HepG2 (cell line): ENCODE measurements around the gene BPIFB4.

ENCODE experiments used
- CTCF ChIP-seq: sonication (generic); formaldehyde crosslinking; IDR thresholded peaks from 2 replicates; pipeline ENCODE4 v1.5.0; 2020; ENCODE audit warnings: mild to moderate bottlenecking, missing genetic modification reagents, moderate library complexity
- IRF1 ChIP-seq: sonication (generic); formaldehyde crosslinking; IDR thresholded peaks from 2 replicates; pipeline ENCODE4 v1.4.0; 2020; ENCODE audit warnings: low read depth, mild to moderate bottlenecking, missing genetic modification reagents
- PHF20 ChIP-seq: sonication (generic); formaldehyde crosslinking; IDR thresholded peaks from 2 replicates; pipeline ENCODE4 v1.5.0; 2020; ENCODE audit warnings: mild to moderate bottlenecking, missing genetic modification reagents
- TIGD3 ChIP-seq: sonication (generic); formaldehyde crosslinking; IDR thresholded peaks from 2 replicates; pipeline ENCODE4 v1.5.1; 2020; ENCODE audit warnings: mild to moderate bottlenecking, missing genetic modification reagents, borderline replicate concordance
- ZC3H4 ChIP-seq: sonication (generic); formaldehyde crosslinking; IDR thresholded peaks from 2 replicates; pipeline ENCODE4 v1.4.0; 2020; ENCODE audit warnings: missing genetic modification reagents, borderline replicate concordance
- ZNF556 ChIP-seq: sonication (generic); formaldehyde crosslinking; IDR thresholded peaks from 2 replicates; pipeline ENCODE4 v1.4.0; 2020; ENCODE audit warnings: mild to moderate bottlenecking, missing genetic modification reagents, borderline replicate concordance

- no peak for TF ChIP-seq CTCF (CRISPR knock-in tag)
- no peak for TF ChIP-seq ZC3H4 (CRISPR knock-in tag)
- TF ChIP-seq IRF1 (CRISPR knock-in tag), result no peak
- no peak for TF ChIP-seq PHF20
- no peak for TF ChIP-seq TIGD3
- TF ChIP-seq ZNF556 (CRISPR knock-in tag), result no peak
These were observed 41.5 kb downstream of the BPIFB4 start for GRCh38 chr20:33120934-33121333.
